HCT116 (cell line): ENCODE measurements around the gene PCSK2. TPM values are rescaled to one million over a fixed set of nuclear protein-coding genes. Genes with fewer than 3 reads are reported as not detected.

Source experiments
- ATAC-seq: fragments of 200-7000 bp; cut with Tn5 transposase; 2 replicates; pipeline ENCODE4 v1.9.1; 2020; ENCODE audit warnings: mild to moderate bottlenecking, moderate library complexity
- BruUV-seq: library from RNA; stranded (reverse); fragments of 400-500 nt; replicated peaks from 2 replicates; lab custom pipeline; 2021; lab: Mats Ljungman, UMichigan
- CTCF ChIA-PET: fragments of 300-600 bp; sonication (Branson Sonifier 250); formaldehyde crosslinking; loops from one replicate; lab custom pipeline; 2021; ENCODE audit warnings: antibody characterized with exemption; lab: Charles Lee
- POLR2A ChIA-PET: fragments of 300-600, 350-600 bp; sonication (Branson Sonifier 250); formaldehyde crosslinking; loops from one replicate; lab custom pipeline; 2021; ENCODE audit warnings: antibody characterized with exemption; lab: Charles Lee
- RAD21 ChIA-PET, 2 experiments: fragments of 300-600 bp; sonication (Branson Sonifier 250); formaldehyde crosslinking; loops; one replicate each; lab custom pipeline; 2023; ENCODE audit warnings: low total read pairs in 2 of 2; ENCODE audit not compliant: uncharacterized antibody in 2 of 2, unreplicated experiment in 2 of 2, low non-redundant PET in 1 of 2; lab: Charles Lee
- DNase-seq: peaks from one replicate; pipeline ENCODE4 v3.0.0-alpha.2; 2010; ENCODE audit warnings: low read depth, low spot score
- H2AFZ ChIP-seq: fragments of 200-600 bp; shearing (Covaris generic), sonication (generic); 2 replicates; pipeline ENCODE4 v1.6.1; 2017; ENCODE audit warnings: low read depth, mixed run types, mixed read lengths, antibody characterized with exemption, low read length; ENCODE audit not compliant: poor library complexity, severe bottlenecking
- H3K27ac ChIP-seq: 2 replicates; pipeline ENCODE4 v1.5.1; 2012; ENCODE audit warnings: low read depth, low read length
- H3K27me3 ChIP-seq: fragments of 200-600 bp; sonication (generic); 2 replicates; pipeline ENCODE4 v1.6.1; 2016; ENCODE audit warnings: mixed run types, low read length, mixed read lengths; ENCODE audit not compliant: insufficient read depth
- H3K36me3 ChIP-seq, 2 experiments: fragments of 200-500 bp in 1 of 2; fragments of 200-600 bp in 1 of 2; sonication (Bioruptor generic) in 1 of 2; sonication (generic) in 1 of 2; 2 replicates each; pipeline versions ENCODE4 v1.5.1 to v1.6.1; 2014 to 2016; ENCODE audit warnings: low read length in 2 of 2, inconsistent platforms in 1 of 2, mixed read lengths in 1 of 2, mixed run types in 1 of 2; ENCODE audit not compliant: insufficient read depth in 2 of 2, control insufficient read depth in 1 of 2
- H3K4me1 ChIP-seq, 2 experiments: fragments of 200-600 bp in 1 of 2; sonication (generic) in 1 of 2; 2 replicates each; pipeline versions ENCODE4 v1.5.1 to v1.6.1; 2012 to 2017; ENCODE audit warnings: low read length in 2 of 2, inconsistent platforms in 1 of 2, mild to moderate bottlenecking in 1 of 2, mixed read lengths in 1 of 2, mixed run types in 1 of 2, moderate library complexity in 1 of 2; ENCODE audit not compliant: insufficient read depth in 2 of 2, control insufficient read depth in 1 of 2
- H3K4me2 ChIP-seq: fragments of 200-600 bp; sonication (generic); 2 replicates; pipeline ENCODE4 v1.6.1; 2017; ENCODE audit warnings: mixed run types, low read length, mixed read lengths
- H3K4me3 ChIP-seq, 2 experiments: fragments of 200-600 bp in 1 of 2; sonication (generic) in 1 of 2; replicated peaks in 1 of 2; 2 replicates each; pipeline ENCODE4 v1.5.1; 2011 to 2016; ENCODE audit warnings: low read length in 2 of 2, control low read depth in 1 of 2, low read depth in 1 of 2, mild to moderate bottlenecking in 1 of 2, mixed read lengths in 1 of 2, mixed run types in 1 of 2
- H3K79me2 ChIP-seq: fragments of 200-600 bp; sonication (generic); 2 replicates; pipeline ENCODE4 v1.6.1; 2017; ENCODE audit warnings: mild to moderate bottlenecking, mixed run types, low read length, moderate library complexity, mixed read lengths; ENCODE audit not compliant: insufficient read depth
- H3K9ac ChIP-seq: fragments of 200-600 bp; sonication (generic); 2 replicates; pipeline ENCODE4 v1.6.1; 2016; ENCODE audit warnings: low read length, mixed read lengths
- H3K9me2 ChIP-seq: fragments of 200-600 bp; sonication (generic), shearing (Covaris generic); 2 replicates; pipeline ENCODE4 v1.6.1; 2017; ENCODE audit warnings: mixed run types, mild to moderate bottlenecking, moderate library complexity; ENCODE audit not compliant: insufficient read depth
- H3K9me3 ChIP-seq, 2 experiments: fragments of 200-500 bp in 1 of 2; fragments of 200-600 bp in 1 of 2; sonication (Bioruptor generic) in 1 of 2; sonication (generic) in 1 of 2; 2 replicates each; pipeline ENCODE4 v1.6.1; 2014 to 2017; ENCODE audit warnings: low read length in 2 of 2, mixed read lengths in 2 of 2, inconsistent platforms in 1 of 2, low read depth in 1 of 2, mild to moderate bottlenecking in 1 of 2, mixed run types in 1 of 2, moderate library complexity in 1 of 2; ENCODE audit not compliant: control insufficient read depth in 1 of 2, insufficient read depth in 1 of 2
- H4K20me1 ChIP-seq: fragments of 200-600 bp; sonication (generic), shearing (Covaris generic); 2 replicates; pipeline ENCODE4 v1.6.1; 2017; ENCODE audit warnings: mixed run types, mild to moderate bottlenecking, moderate library complexity; ENCODE audit not compliant: insufficient read depth
- CBX3 ChIP-seq: IDR thresholded peaks from 2 replicates; pipeline ENCODE4 v1.6.1; 2012; ENCODE audit warnings: low read depth
- CEBPB ChIP-seq: IDR thresholded peaks from 2 replicates; pipeline ENCODE4 v1.6.1; 2012; ENCODE audit warnings: low read depth
- EGR1 ChIP-seq: IDR thresholded peaks from 2 replicates; pipeline ENCODE4 v1.6.1; 2012; ENCODE audit warnings: low read depth
- ELF1 ChIP-seq: IDR thresholded peaks from 2 replicates; pipeline ENCODE4 v1.6.1; 2012; ENCODE audit warnings: low read depth, borderline replicate concordance
- EZH2 ChIP-seq: fragments of 200-600 bp; sonication (generic); IDR thresholded peaks from 2 replicates; pipeline ENCODE4 v1.6.1; 2017; ENCODE audit warnings: antibody characterized with exemption, mixed run types
- EZH2phosphoT487 ChIP-seq: fragments of 200-600 bp; IDR thresholded peaks from 2 replicates; pipeline ENCODE4 v1.6.1; 2018; ENCODE audit warnings: antibody characterized with exemption, borderline replicate concordance
- POLR2A ChIP-seq: IDR thresholded peaks from 2 replicates; pipeline ENCODE4 v1.7.0; 2011; ENCODE audit warnings: borderline replicate concordance; ENCODE audit not compliant: insufficient read depth, insufficient read length; ENCODE audit errors: extremely low read depth
- SIN3A ChIP-seq: IDR thresholded peaks from 2 replicates; pipeline ENCODE4 v1.6.1; 2012; ENCODE audit warnings: low read depth
- YY1 ChIP-seq: IDR thresholded peaks from 2 replicates; pipeline ENCODE4 v1.6.1; 2011; ENCODE audit warnings: low read length, low read depth, moderate library complexity, mild to moderate bottlenecking; ENCODE audit not compliant: insufficient replicate concordance; ENCODE audit errors: extremely low read depth
- intact Hi-C: fragments of 100-400 bp; cut with micrococcal nuclease; formaldehyde crosslinking; loops from 2 replicates; pipeline ENCODE4 v1.10.0; 2022
- total RNA-seq: library from RNA; stranded (reverse); gene quantifications from one replicate; pipeline ENCODE4 v1.2.1, GENCODE V29; 2021; ENCODE audit not compliant: unreplicated experiment
- TF ChIP-seq, protein P1 (sequence below), 3 experiments: fragments of 200-600 bp in 1 of 3; sonication (generic) in 1 of 3; IDR thresholded peaks in 2 of 3; conservative IDR thresholded peaks in 1 of 3; 2 replicates each; pipeline ENCODE4 v1.5.1; 2012 to 2017; ENCODE audit warnings: low read depth in 2 of 3, low read length in 2 of 3, antibody characterized with exemption in 1 of 3, borderline replicate concordance in 1 of 3, control low read depth in 1 of 3, mild to moderate bottlenecking in 1 of 3, mixed read lengths in 1 of 3, mixed run types in 1 of 3, moderate library complexity in 1 of 3; ENCODE audit not compliant: insufficient read depth in 1 of 3
- TF ChIP-seq, protein P2 (sequence below): IDR thresholded peaks from 2 replicates; pipeline ENCODE4 v1.6.1; 2012; ENCODE audit warnings: low read depth
- TF ChIP-seq, protein P3 (sequence below): IDR thresholded peaks from 2 replicates; pipeline ENCODE4 v1.6.1; 2012
- TF ChIP-seq, protein P4 (sequence below): IDR thresholded peaks from 2 replicates; pipeline ENCODE4 v1.6.1; 2011; ENCODE audit warnings: mild to moderate bottlenecking, low read length, moderate library complexity; ENCODE audit not compliant: insufficient replicate concordance; ENCODE audit errors: extremely low read depth

The PCSK2 gene
- total RNA-seq, 1 experiment from 2014 or later, result not detected

DNA sequence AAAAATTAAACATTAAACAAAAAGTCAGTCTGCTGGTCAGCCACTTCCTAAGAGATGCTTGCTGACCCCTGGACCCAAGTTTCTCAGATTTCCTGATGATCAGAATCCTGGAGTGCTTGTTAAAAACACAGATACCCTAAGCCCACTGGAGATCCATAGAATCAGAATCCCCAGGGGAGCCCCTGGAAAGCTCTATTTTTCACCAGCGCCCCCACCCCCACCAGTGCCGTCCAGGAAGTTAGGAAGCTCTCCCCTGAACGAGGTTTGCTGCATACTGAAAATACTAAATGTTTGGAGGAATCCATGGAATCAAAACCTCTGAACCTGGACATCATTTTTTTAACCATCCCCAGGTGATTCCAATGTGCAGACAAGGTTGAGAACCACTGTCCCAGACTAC is 235.1 kb downstream of the PCSK2 start:
- H3K4me1 ChIP-seq, result no peaks in the 10 kb centered on the region
- no TSS peak for BruUV-seq
- POLR2A ChIA-PET, result no interaction called here
- H2AFZ ChIP-seq, result no peak overlapping the region
- H3K79me2 ChIP-seq, result no peaks in the 10 kb centered on the region
- no peaks in the 10 kb centered on the region for H3K9me3 ChIP-seq
- RAD21 ChIA-PET, result no interaction called here
- H3K27me3 ChIP-seq, result no peaks in the 10 kb centered on the region
- H3K27ac ChIP-seq, result no peak overlapping the region
- no peaks in the 10 kb centered on the region for H4K20me1 ChIP-seq
- H3K9ac ChIP-seq, result no peak overlapping the region
- CTCF ChIA-PET, result no interaction called here
- no peaks in the 10 kb centered on the region for H3K9me2 ChIP-seq
- TF ChIP-seq EGR1, result no peak
- TF ChIP-seq, protein P1, sequence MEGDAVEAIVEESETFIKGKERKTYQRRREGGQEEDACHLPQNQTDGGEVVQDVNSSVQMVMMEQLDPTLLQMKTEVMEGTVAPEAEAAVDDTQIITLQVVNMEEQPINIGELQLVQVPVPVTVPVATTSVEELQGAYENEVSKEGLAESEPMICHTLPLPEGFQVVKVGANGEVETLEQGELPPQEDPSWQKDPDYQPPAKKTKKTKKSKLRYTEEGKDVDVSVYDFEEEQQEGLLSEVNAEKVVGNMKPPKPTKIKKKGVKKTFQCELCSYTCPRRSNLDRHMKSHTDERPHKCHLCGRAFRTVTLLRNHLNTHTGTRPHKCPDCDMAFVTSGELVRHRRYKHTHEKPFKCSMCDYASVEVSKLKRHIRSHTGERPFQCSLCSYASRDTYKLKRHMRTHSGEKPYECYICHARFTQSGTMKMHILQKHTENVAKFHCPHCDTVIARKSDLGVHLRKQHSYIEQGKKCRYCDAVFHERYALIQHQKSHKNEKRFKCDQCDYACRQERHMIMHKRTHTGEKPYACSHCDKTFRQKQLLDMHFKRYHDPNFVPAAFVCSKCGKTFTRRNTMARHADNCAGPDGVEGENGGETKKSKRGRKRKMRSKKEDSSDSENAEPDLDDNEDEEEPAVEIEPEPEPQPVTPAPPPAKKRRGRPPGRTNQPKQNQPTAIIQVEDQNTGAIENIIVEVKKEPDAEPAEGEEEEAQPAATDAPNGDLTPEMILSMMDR (IDR thresholded peaks at IDR 0.05 in 2 of 3, conservative IDR thresholded peaks at IDR 0.05 in 1 of 3; ENCODE audit: borderline replicate concordance in 1 of 3, insufficient read depth in 1 of 3, low read depth in 2 of 3, low read length in 2 of 3), result no peak
- TF ChIP-seq, all 23 proteins: peak for 0
- H3K36me3 ChIP-seq, result no peaks in the 10 kb centered on the region
- intact Hi-C loops, result no loop called here
- H3K4me3 ChIP-seq, result no peak overlapping the region
- ATAC-seq (no peak), DNase-seq (no peak)
- no peak overlapping the region for H3K4me2 ChIP-seq

DNA sequence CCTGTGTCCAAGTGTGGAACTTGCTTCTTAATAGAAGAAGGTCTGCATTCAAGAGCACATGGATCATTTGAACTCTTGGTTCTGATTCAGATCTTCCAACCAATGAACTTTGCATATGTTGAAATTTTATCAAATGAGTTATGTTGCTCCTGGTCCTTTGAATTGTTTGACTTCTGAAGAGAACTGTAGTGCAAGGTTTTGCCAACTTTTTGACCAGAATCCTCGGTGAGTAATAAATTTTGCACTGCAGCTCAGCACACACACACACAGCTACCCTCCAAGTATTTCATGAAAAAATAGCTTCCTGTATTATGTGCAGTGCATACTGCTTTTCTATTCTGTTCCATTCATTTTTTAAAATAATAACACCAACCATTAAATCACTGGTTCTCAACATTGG is 236.9 kb downstream of the PCSK2 start:
- DNase-seq (no peak), ATAC-seq (no peak)
- POLR2A ChIA-PET, result no interaction called here
- Histone ChIP-seq H3K4me1 (no peaks in the 10 kb centered on the region), H3K4me2 (no peak overlapping the region), H3K9me2 (no peaks in the 10 kb centered on the region), H3K4me3 (no peak overlapping the region), H3K27ac (no peak overlapping the region), H2AFZ (no peak overlapping the region), H3K36me3 (no peaks in the 10 kb centered on the region), H3K9me3 (no peaks in the 10 kb centered on the region), H3K9ac (no peak overlapping the region), H4K20me1 (no peaks in the 10 kb centered on the region), H3K79me2 (no peaks in the 10 kb centered on the region), H3K27me3 (no peaks in the 10 kb centered on the region)
- CTCF ChIA-PET, result no interaction called here
- BruUV-seq, result no TSS peak
- RAD21 ChIA-PET, result no interaction called here
- intact Hi-C loops, result no loop called here
- TF ChIP-seq, protein P2, sequence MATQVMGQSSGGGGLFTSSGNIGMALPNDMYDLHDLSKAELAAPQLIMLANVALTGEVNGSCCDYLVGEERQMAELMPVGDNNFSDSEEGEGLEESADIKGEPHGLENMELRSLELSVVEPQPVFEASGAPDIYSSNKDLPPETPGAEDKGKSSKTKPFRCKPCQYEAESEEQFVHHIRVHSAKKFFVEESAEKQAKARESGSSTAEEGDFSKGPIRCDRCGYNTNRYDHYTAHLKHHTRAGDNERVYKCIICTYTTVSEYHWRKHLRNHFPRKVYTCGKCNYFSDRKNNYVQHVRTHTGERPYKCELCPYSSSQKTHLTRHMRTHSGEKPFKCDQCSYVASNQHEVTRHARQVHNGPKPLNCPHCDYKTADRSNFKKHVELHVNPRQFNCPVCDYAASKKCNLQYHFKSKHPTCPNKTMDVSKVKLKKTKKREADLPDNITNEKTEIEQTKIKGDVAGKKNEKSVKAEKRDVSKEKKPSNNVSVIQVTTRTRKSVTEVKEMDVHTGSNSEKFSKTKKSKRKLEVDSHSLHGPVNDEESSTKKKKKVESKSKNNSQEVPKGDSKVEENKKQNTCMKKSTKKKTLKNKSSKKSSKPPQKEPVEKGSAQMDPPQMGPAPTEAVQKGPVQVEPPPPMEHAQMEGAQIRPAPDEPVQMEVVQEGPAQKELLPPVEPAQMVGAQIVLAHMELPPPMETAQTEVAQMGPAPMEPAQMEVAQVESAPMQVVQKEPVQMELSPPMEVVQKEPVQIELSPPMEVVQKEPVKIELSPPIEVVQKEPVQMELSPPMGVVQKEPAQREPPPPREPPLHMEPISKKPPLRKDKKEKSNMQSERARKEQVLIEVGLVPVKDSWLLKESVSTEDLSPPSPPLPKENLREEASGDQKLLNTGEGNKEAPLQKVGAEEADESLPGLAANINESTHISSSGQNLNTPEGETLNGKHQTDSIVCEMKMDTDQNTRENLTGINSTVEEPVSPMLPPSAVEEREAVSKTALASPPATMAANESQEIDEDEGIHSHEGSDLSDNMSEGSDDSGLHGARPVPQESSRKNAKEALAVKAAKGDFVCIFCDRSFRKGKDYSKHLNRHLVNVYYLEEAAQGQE, result no peak
- TF ChIP-seq CEBPB (no peak), POLR2A (no peak), ELF1 (no peak), CBX3 (no peak), SIN3A (no peak), YY1 (no peak), EZH2 (no peak), EZH2phosphoT487 (no peak)
- TF ChIP-seq, protein P3, sequence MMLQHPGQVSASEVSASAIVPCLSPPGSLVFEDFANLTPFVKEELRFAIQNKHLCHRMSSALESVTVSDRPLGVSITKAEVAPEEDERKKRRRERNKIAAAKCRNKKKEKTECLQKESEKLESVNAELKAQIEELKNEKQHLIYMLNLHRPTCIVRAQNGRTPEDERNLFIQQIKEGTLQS, result no peak
- TF ChIP-seq, protein P4, sequence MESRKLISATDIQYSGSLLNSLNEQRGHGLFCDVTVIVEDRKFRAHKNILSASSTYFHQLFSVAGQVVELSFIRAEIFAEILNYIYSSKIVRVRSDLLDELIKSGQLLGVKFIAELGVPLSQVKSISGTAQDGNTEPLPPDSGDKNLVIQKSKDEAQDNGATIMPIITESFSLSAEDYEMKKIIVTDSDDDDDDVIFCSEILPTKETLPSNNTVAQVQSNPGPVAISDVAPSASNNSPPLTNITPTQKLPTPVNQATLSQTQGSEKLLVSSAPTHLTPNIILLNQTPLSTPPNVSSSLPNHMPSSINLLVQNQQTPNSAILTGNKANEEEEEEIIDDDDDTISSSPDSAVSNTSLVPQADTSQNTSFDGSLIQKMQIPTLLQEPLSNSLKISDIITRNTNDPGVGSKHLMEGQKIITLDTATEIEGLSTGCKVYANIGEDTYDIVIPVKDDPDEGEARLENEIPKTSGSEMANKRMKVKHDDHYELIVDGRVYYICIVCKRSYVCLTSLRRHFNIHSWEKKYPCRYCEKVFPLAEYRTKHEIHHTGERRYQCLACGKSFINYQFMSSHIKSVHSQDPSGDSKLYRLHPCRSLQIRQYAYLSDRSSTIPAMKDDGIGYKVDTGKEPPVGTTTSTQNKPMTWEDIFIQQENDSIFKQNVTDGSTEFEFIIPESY, result no peak
